ENCODE measurements around the gene KAZN.

The KAZN gene

GRCh38 chr1:14615549-14616218 is 17.2 kb downstream of the KAZN start:
- Histone ChIP-seq H3K4me2 (ENCODE audit: low read length) (no peak overlapping the region), H3K4me1 (ENCODE audit: control insufficient read depth in 1 of 2, insufficient read depth in 2 of 2, low read length in 2 of 2) (no peaks in the 10 kb centered on the region), H3K79me1 (ENCODE audit: low read length) (no peaks in the 10 kb centered on the region), H3K23ac (ENCODE audit: low read length) (no peak overlapping the region), H3K9me3 (ENCODE audit: insufficient read depth, low read depth, low read length) (no peaks in the 10 kb centered on the region), H3K79me2 (ENCODE audit: control insufficient read depth, insufficient read depth, low read length, poor library complexity) (no peaks in the 10 kb centered on the region), H3K14ac (ENCODE audit: low read length) (no peak overlapping the region), H3K18ac (ENCODE audit: low read length) (no peak overlapping the region), H2AFZ (ENCODE audit: insufficient read depth, low read length, poor library complexity) (no peak overlapping the region), H4K8ac (ENCODE audit: low read depth, low read length) (no peak overlapping the region), H3K4ac (ENCODE audit: low read depth, low read length) (no peak overlapping the region), H3K9ac (ENCODE audit: low read length) (peak overlapping the region; percentile 5), H2AK5ac (ENCODE audit: low read length) (no peak overlapping the region), H4K91ac (ENCODE audit: low read depth, low read length) (no peak overlapping the region), H3K27ac (ENCODE audit: low read depth, low read length) (no peak overlapping the region), H2BK120ac (ENCODE audit: insufficient read depth, low read length, poor library complexity) (no peak overlapping the region), H3K27me3 (ENCODE audit: insufficient read depth, low read length) (no peaks in the 10 kb centered on the region), H2BK12ac (ENCODE audit: low read length) (no peak overlapping the region), H4K12ac (ENCODE audit: low read depth, low read length) (no peak overlapping the region), H2BK5ac (ENCODE audit: low read depth, low read length, poor library complexity) (no peak overlapping the region), H3K36me3 (ENCODE audit: control insufficient read depth in 1 of 2, insufficient read depth in 2 of 2, low read length in 2 of 2) (no peaks in the 10 kb centered on the region), H3K4me3 (ENCODE audit: low read depth, low read length) (no peak overlapping the region)
- DNase-seq = no peak
- WGBS (ENCODE audit: extremely low coverage, insufficient coverage, insufficient read length) = no CpG with 5 or more reads among the region's 12 CpGs

- no peak overlapping the region for H3K14ac ChIP-seq (ENCODE audit: low read length)
- no CpG with 5 or more reads among the region's 11 CpGs for WGBS (ENCODE audit: extremely low coverage, insufficient coverage, insufficient read length)
- H3K4me2 ChIP-seq (ENCODE audit: low read length) = no peak overlapping the region
- H4K8ac ChIP-seq (ENCODE audit: low read depth, low read length) = no peak overlapping the region
- H3K79me1 ChIP-seq (ENCODE audit: low read length) = no peaks in the 10 kb centered on the region
- no peak overlapping the region for H2BK12ac ChIP-seq (ENCODE audit: low read length)
- no peak overlapping the region for H4K12ac ChIP-seq (ENCODE audit: low read depth, low read length)
- H3K23ac ChIP-seq (ENCODE audit: low read length) = no peak overlapping the region
- H2AFZ ChIP-seq (ENCODE audit: insufficient read depth, low read length, poor library complexity) = no peak overlapping the region
- H3K18ac ChIP-seq (ENCODE audit: low read length) = no peak overlapping the region
- no peak overlapping the region for H2BK120ac ChIP-seq (ENCODE audit: insufficient read depth, low read length, poor library complexity)
- no peak overlapping the region for H3K4me3 ChIP-seq (ENCODE audit: low read depth, low read length)
- no peak overlapping the region for H2AK5ac ChIP-seq (ENCODE audit: low read length)
- no peak overlapping the region for H3K27ac ChIP-seq (ENCODE audit: low read depth, low read length)
- no peaks in the 10 kb centered on the region for H3K4me1 ChIP-seq (ENCODE audit: control insufficient read depth in 1 of 2, insufficient read depth in 2 of 2, low read length in 2 of 2)
- H3K79me2 ChIP-seq (ENCODE audit: control insufficient read depth, insufficient read depth, low read length, poor library complexity) = no peaks in the 10 kb centered on the region
- no peaks in the 10 kb centered on the region for H3K9me3 ChIP-seq (ENCODE audit: insufficient read depth, low read depth, low read length)
- DNase-seq = peak in 1 of 2 donors; percentile 30
- no peaks in the 10 kb centered on the region for H3K36me3 ChIP-seq (ENCODE audit: control insufficient read depth in 1 of 2, insufficient read depth in 2 of 2, low read length in 2 of 2)
- H3K27me3 ChIP-seq (ENCODE audit: insufficient read depth, low read length) = no peaks in the 10 kb centered on the region
- H4K91ac ChIP-seq (ENCODE audit: low read depth, low read length) = no peak overlapping the region
- H3K4ac ChIP-seq (ENCODE audit: low read depth, low read length) = no peak overlapping the region
- no peak overlapping the region for H2BK5ac ChIP-seq (ENCODE audit: low read depth, low read length, poor library complexity)
- no peak overlapping the region for H3K9ac ChIP-seq (ENCODE audit: low read length)
Observed at GRCh38 chr1:14616632-14617396, 18.3 kb downstream of the KAZN start.

GRCh38 chr1:14617791-14618190 is 19.3 kb downstream of the KAZN start:
- no peak overlapping the region for H3K4me3 ChIP-seq (ENCODE audit: low read depth, low read length)
- H3K36me3 ChIP-seq (ENCODE audit: control insufficient read depth in 1 of 2, insufficient read depth in 2 of 2, low read length in 2 of 2) = no peaks in the 10 kb centered on the region
- H4K12ac ChIP-seq (ENCODE audit: low read depth, low read length) = no peak overlapping the region
- H2AK5ac ChIP-seq (ENCODE audit: low read length) = no peak overlapping the region
- H3K14ac ChIP-seq (ENCODE audit: low read length) = no peak overlapping the region
- H2BK120ac ChIP-seq (ENCODE audit: insufficient read depth, low read length, poor library complexity) = no peak overlapping the region
- no peaks in the 10 kb centered on the region for H3K79me1 ChIP-seq (ENCODE audit: low read length)
- H4K91ac ChIP-seq (ENCODE audit: low read depth, low read length) = no peak overlapping the region
- H3K18ac ChIP-seq (ENCODE audit: low read length) = no peak overlapping the region
- no peaks in the 10 kb centered on the region for H3K27me3 ChIP-seq (ENCODE audit: insufficient read depth, low read length)
- no peaks in the 10 kb centered on the region for H3K9me3 ChIP-seq (ENCODE audit: insufficient read depth, low read depth, low read length)
- no peak overlapping the region for H3K23ac ChIP-seq (ENCODE audit: low read length)
- no peak overlapping the region for H2BK5ac ChIP-seq (ENCODE audit: low read depth, low read length, poor library complexity)
- H3K27ac ChIP-seq (ENCODE audit: low read depth, low read length) = no peak overlapping the region
- no peak overlapping the region for H3K4me2 ChIP-seq (ENCODE audit: low read length)
- no peaks in the 10 kb centered on the region for H3K4me1 ChIP-seq (ENCODE audit: control insufficient read depth in 1 of 2, insufficient read depth in 2 of 2, low read length in 2 of 2)
- H2BK12ac ChIP-seq (ENCODE audit: low read length) = no peak overlapping the region
- WGBS (ENCODE audit: extremely low coverage, insufficient coverage, insufficient read length) = no CpG with 5 or more reads among the region's 7 CpGs
- H4K8ac ChIP-seq (ENCODE audit: low read depth, low read length) = no peak overlapping the region
- H3K9ac ChIP-seq (ENCODE audit: low read length) = no peak overlapping the region
- no peak overlapping the region for H2AFZ ChIP-seq (ENCODE audit: insufficient read depth, low read length, poor library complexity)
- no peak for DNase-seq
- no peaks in the 10 kb centered on the region for H3K79me2 ChIP-seq (ENCODE audit: control insufficient read depth, insufficient read depth, low read length, poor library complexity)
- H3K4ac ChIP-seq (ENCODE audit: low read depth, low read length) = no peak overlapping the region

- Histone ChIP-seq H3K79me2 (ENCODE audit: control insufficient read depth, insufficient read depth, low read length, poor library complexity) (no peaks in the 10 kb centered on the region), H3K36me3 (ENCODE audit: control insufficient read depth in 1 of 2, insufficient read depth in 2 of 2, low read length in 2 of 2) (no peaks in the 10 kb centered on the region), H4K91ac (ENCODE audit: low read depth, low read length) (no peak overlapping the region), H3K79me1 (ENCODE audit: low read length) (no peaks in the 10 kb centered on the region), H3K9me3 (ENCODE audit: insufficient read depth, low read depth, low read length) (no peaks in the 10 kb centered on the region), H3K4me2 (ENCODE audit: low read length) (no peak overlapping the region), H2BK12ac (ENCODE audit: low read length) (no peak overlapping the region), H3K4me1 (ENCODE audit: control insufficient read depth in 1 of 2, insufficient read depth in 2 of 2, low read length in 2 of 2) (no peaks in the 10 kb centered on the region), H4K12ac (ENCODE audit: low read depth, low read length) (no peak overlapping the region), H3K4ac (ENCODE audit: low read depth, low read length) (no peak overlapping the region), H3K23ac (ENCODE audit: low read length) (no peak overlapping the region), H3K27ac (ENCODE audit: low read depth, low read length) (no peak overlapping the region), H2AK5ac (ENCODE audit: low read length) (no peak overlapping the region), H2BK120ac (ENCODE audit: insufficient read depth, low read length, poor library complexity) (no peak overlapping the region), H2BK5ac (ENCODE audit: low read depth, low read length, poor library complexity) (no peak overlapping the region), H4K8ac (ENCODE audit: low read depth, low read length) (no peak overlapping the region), H3K9ac (ENCODE audit: low read length) (no peak overlapping the region), H3K14ac (ENCODE audit: low read length) (no peak overlapping the region), H3K18ac (ENCODE audit: low read length) (no peak overlapping the region), H2AFZ (ENCODE audit: insufficient read depth, low read length, poor library complexity) (no peak overlapping the region), H3K27me3 (ENCODE audit: insufficient read depth, low read length) (no peaks in the 10 kb centered on the region), H3K4me3 (ENCODE audit: low read depth, low read length) (no peak overlapping the region)
- DNase-seq = no peak
Observed at GRCh38 chr1:14620941-14621340, 22.5 kb downstream of the KAZN start.
